Osteocyte (in vitro differentiated cells): ENCODE data around the gene MAP6. TPM values are rescaled to one million over a fixed set of nuclear protein-coding genes. Genes with fewer than 3 reads are reported as not detected.

ENCODE experiments used
- DNase-seq: peaks from one replicate; pipeline ENCODE4 v3.0.0; 2021; ENCODE audit warnings: mixed read lengths; ENCODE audit not compliant: unreplicated experiment; ENCODE audit errors: extremely low spot score
- H3K27ac Mint-ChIP-seq: one replicate; pipeline ENCODE4 v1.8.0; 2021; ENCODE audit warnings: mild to moderate bottlenecking, mixed read lengths; ENCODE audit not compliant: unreplicated experiment
- H3K27me3 Mint-ChIP-seq: one replicate; pipeline ENCODE4 v1.8.0; 2021; ENCODE audit warnings: mixed read lengths; ENCODE audit not compliant: unreplicated experiment
- H3K36me3 Mint-ChIP-seq: one replicate; pipeline ENCODE4 v1.8.0; 2021; ENCODE audit warnings: mixed read lengths; ENCODE audit not compliant: unreplicated experiment
- H3K4me1 Mint-ChIP-seq: one replicate; pipeline ENCODE4 v1.8.0; 2021; ENCODE audit warnings: mixed read lengths; ENCODE audit not compliant: unreplicated experiment
- H3K4me3 Mint-ChIP-seq: one replicate; pipeline ENCODE4 v1.8.0; 2021; ENCODE audit warnings: mild to moderate bottlenecking, moderate library complexity, mixed read lengths; ENCODE audit not compliant: unreplicated experiment
- H3K9me3 Mint-ChIP-seq: one replicate; pipeline ENCODE4 v1.8.0; 2021; ENCODE audit warnings: mixed read lengths; ENCODE audit not compliant: unreplicated experiment
- CTCF ChIP-seq: fragments of 200-600 bp; sonication (generic); IDR thresholded peaks from 2 replicates; pipeline ENCODE4 v1.5.0; 2021; ENCODE audit warnings: antibody characterized with exemption, mild to moderate bottlenecking, moderate library complexity
- total RNA-seq: library from RNA; stranded (reverse); gene quantifications from 2 replicates; pipeline ENCODE4 v1.2.1, GENCODE V29; 2021

MAP6 gene
- total RNA-seq, 1 donor from 2014 or later, result 2.3 TPM

- DNase-seq, result no peak
- H3K27me3 Mint-ChIP-seq, result no peaks in the 10 kb centered on the region
- peak overlapping the region; percentile 97 for H3K4me3 Mint-ChIP-seq
- peaks cover 8% of the 10 kb centered on the region for H3K36me3 Mint-ChIP-seq
- H3K9me3 Mint-ChIP-seq, result no peaks in the 10 kb centered on the region
- H3K27ac Mint-ChIP-seq, result peak overlapping the region; percentile 98
- no peak for TF ChIP-seq CTCF
- peaks cover 67% of the 10 kb centered on the region for H3K4me1 Mint-ChIP-seq
Measured at GRCh38 chr11:75562836-75563484, 105.9 kb downstream of the MAP6 start.

DNA sequence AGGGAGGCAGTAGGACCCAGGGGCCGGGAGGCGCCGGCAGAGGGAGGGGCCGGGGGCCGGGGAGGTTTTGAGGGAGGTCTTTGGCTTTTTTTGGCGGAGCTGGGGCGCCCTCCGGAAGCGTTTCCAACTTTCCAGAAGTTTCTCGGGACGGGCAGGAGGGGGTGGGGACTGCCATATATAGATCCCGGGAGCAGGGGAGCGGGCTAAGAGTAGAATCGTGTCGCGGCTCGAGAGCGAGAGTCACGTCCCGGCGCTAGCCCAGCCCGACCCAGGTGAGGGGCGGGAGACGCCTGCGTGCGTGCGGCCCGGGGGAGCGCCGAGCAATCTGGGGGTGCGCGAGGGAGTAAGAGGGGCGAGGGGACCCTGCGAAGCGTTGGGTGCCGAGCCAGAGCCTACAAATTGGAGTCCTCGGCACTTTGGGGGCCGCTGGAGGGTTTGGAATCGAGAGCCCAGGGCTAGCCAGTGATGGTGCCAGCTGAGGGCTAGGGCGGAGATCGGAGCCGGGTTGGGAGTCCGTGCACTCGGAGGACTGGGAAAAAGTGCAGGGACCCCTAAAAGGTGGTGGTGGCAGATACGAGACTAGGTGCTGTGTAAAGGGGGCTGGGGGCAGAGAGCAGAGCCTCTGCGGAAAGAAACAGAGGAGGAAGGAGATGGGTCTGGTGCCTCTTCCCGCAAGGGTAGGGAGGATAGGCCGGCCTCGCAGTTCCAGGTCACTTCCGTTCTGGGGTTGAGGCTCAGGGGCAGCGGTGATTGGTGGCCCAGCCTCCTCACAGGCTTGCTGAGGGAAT lies 106.6 kb downstream of the MAP6 start, which contains the start of gene SERPINH1:
Gene SERPINH1 (plus strand): TSS at position 206 of the 788 bp plus-strand sequence. CDS start 4,097 bp downstream, outside the sequence.
- H3K4me3 Mint-ChIP-seq, result peak within 1 kb of the TSS; percentile 97
- H3K27ac Mint-ChIP-seq, result peak within 1 kb of the TSS; percentile 98
- no peaks in the 10 kb centered on the region for H3K9me3 Mint-ChIP-seq
- no peak for TF ChIP-seq CTCF
- H3K4me1 Mint-ChIP-seq, result peaks cover 72% of the 10 kb centered on the region
- H3K36me3 Mint-ChIP-seq, result peaks cover 4% of the 10 kb centered on the region
- DNase-seq, result peak; percentile 92
- H3K27me3 Mint-ChIP-seq, result no peaks in the 10 kb centered on the region

DNA sequence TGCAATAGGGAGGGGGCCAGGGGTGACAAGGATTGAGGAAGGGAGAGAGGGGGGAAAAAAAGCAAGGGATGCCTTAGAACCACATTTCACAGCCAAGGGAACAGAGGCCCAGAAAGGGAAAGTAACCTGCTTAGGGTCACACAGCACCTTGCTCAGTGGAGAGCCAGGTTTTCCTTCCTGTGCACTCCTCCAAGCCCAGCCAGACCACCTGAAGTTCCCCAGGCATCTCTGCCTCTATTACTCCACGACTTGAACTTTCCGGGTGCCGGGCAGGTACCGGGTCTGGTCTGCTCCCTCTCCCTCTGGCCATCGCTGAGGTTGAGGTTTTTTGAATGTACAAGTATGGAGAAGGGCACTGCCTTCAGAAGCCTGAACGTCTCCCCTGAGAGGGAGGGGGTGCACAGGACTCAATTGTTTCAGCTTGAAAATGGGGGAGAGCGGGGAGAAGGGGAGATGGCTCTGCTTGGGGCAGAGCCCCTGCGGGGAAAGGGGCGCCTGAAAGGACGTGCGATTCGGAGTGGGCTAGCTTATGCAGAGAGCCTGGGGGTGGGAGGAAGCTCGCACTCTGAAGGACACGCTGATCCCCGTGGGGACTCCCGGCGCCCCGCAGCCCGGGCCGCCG lies 107.3 kb downstream of the MAP6 start:
- Mint-ChIP-seq H3K4me3 (peak overlapping the region; percentile 97), H3K27ac (peak overlapping the region; percentile 98), H3K36me3 (peaks cover 4% of the 10 kb centered on the region), H3K27me3 (no peaks in the 10 kb centered on the region), H3K4me1 (peaks cover 71% of the 10 kb centered on the region), H3K9me3 (no peaks in the 10 kb centered on the region)
- no peak for DNase-seq
- no peak for TF ChIP-seq CTCF

DNA sequence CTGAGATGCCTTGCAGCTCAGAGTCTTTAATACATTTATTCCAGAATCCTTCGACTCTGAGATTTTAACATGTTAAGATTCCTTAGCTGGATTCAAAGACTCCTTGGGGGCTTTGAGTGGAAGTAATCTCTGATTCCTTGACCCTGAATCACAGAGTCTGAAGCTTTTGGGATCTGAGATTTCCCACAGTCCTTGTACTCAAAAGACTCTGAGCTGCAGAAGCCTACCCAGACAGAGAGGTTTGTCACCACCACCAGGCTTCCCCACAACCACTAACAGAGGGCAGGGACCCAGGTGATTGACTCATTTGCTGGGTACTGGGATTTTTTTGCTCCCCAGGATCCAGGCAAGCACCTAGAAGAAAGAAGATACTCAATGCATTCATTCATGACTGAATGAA lies 108.2 kb downstream of the MAP6 start:
- no peaks in the 10 kb centered on the region for H3K27me3 Mint-ChIP-seq
- H3K27ac Mint-ChIP-seq, result peak overlapping the region; percentile 98
- H3K9me3 Mint-ChIP-seq, result no peaks in the 10 kb centered on the region
- H3K4me3 Mint-ChIP-seq, result peak overlapping the region; percentile 60
- no peak for TF ChIP-seq CTCF
- H3K4me1 Mint-ChIP-seq, result peaks cover 66% of the 10 kb centered on the region
- peaks cover 4% of the 10 kb centered on the region for H3K36me3 Mint-ChIP-seq
- DNase-seq, result no peak
